NCI-H1048 (cell line): ENCODE results near the gene TNNT2.

Experiments
- DNase-seq: peaks from one replicate; lab custom pipeline; 2025; lab: John Stamatoyannopoulos, UW

The TNNT2 gene

DNA sequence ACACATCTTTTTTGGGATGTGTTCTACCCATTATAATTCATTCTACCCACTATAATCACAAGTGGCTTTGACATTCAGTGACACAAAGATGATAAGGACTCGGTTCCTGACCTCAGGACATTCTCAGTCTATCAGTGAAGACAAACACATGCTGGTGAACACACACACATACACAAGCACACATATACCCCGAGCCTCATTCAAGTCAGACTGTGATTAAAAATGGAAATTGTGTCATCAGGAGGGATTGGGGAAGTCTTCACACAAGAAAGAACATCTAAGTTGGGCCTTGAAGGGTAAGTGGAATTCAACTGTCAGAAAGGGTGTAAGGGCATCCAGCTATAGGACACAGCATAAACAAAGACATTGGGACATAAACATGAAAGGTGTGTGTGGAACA lies 24.2 kb upstream of the TNNT2 start:
- DNase-seq: no peak

DNA sequence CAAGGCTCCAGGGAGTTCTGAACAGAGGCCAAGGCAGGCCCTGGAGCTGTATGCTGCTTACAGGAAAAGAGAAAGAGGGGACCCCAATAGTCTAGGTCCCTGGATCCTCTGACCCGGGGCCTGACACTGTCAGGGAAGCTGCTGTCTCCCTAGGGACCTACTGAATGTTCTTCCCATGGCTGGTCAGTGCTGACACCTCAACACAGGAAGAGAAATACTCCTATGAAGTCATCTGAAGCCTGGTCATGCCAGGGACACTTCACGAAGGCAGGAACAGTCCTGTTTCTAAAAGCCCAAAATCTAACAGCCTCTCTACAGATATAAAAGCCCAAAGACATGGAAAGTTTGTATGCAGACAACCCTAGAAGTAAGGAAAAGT lies 23.4 kb upstream of the TNNT2 start:
- no peak for DNase-seq

DNA sequence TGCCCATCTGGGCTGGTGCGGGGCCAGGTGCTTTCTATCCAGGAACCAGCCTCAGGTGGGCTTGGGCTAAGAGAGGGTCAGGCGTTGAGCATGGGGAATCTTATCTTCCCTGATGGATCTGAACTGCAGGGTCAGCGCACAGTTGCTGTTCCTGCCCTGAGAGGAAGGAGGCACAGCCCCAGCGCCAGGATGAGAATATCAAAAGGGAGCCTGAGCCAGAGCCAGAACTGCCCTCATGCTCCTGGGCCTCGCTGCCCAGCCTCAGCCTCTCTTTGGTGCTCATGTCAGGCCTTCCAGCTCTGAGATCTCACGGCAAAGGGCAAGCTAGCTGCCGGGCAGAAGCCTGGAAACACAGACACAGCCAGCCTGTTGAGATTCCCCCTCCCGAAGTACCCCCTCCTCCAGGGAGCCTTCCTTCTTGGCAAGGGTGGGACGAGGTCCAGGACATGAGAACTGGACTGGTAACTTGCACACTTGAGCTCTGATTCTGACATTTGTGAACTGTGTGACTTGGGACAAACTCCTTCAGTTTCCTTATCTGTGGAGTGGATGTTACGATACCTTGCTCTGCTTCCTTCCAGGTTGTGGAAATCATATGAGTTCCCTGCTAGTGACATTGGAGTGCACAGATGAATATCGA lies 22.9 kb upstream of the TNNT2 start:
- DNase-seq: no peak

DNA sequence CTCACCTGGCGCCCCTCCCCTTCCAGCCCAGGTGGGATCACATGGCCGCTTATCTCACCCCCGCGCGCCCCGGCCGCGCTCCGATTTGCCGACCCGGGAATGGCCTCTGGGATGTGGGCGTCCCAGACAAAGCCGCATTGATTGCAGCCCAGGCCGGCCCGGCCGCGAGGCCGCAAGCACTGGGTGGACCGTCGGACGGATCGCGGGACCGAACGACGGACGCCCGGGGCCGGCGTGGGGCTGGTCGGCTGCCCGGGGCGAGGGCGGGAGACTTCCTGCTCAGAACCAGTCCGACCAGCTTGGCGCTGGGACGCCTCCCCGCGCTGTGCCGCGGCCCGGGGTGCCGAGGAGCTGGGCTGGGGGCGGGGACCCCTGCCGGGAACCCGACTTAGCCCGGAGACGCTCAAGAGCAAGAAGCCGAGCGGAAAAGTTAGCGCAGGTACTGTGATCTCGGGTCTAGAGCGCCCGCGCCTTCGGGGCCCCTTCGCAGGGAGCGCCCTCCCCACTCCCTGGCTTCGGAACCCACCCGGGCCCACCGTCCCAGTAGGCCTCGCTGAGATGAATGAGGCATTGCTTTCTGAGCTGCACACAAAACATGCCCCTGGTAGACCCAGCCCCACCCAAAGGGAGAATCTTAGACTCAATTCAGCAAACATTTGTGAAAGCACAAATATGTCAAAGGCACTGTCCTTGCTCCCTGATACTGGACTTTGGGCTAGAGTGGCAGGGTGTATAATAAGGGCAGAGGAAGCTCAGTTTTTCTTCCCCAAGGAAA lies 22.1 kb upstream of the TNNT2 start:
- DNase-seq: peak; percentile 52

DNA sequence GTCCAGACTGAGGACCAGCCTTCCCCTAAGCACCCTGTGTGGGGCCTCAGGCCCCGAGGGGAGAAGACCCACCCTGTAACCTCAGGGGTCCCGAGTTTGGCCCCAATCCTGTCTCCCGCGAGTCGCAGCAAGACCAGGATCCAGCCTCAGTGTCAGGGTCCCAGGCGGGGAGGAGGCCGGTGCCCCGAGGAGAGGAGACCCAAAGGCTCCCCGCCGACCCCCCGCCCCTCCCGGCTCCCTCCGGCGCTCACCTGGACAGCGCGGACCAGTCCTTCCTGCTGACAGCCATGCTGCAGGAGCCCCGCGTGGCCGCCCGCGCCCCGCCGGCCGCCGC lies 21.5 kb upstream of the TNNT2 start, which contains the start of gene LAD1:
Gene LAD1, minus strand, starts transcription at position 307 of the 334 bp plus-strand sequence. Its CDS starts 18 bp downstream, at position 289.
- no peak for DNase-seq

DNA sequence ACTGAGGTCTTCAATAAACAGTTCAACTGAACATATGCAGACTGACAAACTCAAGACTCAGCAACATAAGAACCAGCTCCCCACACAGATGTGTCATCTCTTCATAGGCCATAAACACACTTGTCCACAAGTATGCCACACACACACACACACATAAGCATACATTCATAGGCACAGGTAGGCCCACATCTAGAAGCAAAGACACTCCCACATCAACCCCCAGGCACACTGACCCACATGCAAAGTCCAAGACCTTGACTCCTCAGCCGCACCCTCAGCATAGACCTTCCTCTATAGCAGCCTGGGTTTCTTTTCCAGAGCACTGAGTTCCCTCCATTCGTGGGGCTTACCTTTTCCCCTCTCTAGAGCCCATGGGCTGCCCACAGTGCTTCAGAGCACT lies 20.2 kb upstream of the TNNT2 start:
- no peak for DNase-seq

DNA sequence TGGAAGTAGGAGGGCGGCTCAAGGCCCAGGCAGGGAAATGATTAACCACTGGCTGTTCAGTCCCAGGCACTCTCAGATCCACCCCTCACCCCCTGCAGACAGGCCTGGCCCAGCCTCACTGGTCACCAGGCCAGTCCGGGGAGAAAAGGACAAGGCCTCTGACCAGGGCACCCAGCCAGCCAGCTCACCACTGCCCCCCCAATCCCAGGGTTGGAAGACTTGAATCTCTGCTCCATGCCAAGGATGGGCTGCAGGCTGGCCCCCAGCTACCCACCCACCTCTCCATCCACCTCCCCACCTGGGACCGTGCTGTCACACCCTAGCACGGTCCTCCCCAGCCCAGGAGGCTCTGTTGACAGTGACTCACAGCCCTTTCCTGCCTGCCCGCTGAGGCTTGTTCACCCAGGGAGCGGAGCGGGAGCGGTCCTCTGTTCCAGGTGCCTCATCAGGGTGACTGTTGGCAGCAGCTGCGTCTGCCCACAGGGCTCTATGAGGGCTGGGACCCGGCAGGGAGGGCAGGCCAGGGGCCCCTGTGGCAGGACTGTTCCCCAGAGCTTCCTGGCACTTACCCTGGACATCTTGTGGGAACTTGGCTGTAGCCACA lies 19.5 kb upstream of the TNNT2 start:
- no peak for DNase-seq

DNA sequence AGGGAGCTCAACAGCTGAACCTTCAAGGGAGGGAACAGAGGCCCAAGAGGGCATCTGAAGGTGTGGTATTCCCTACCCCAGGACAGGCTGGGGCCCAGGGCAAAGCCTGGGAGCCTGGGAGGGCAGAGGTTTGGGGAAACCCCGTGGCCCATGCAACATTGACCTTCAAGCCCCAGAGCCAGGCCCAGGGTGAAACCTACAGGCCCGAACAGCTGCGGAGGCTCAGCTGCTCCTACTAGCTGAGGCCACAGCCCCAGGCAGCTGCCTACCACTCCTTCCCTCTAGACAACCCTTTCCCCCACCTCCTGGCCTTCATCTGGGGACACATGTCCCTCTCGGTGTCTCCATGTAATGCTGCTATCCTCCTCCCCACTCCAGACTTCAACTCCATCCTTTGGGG lies 18.5 kb upstream of the TNNT2 start:
- DNase-seq: no peak

DNA sequence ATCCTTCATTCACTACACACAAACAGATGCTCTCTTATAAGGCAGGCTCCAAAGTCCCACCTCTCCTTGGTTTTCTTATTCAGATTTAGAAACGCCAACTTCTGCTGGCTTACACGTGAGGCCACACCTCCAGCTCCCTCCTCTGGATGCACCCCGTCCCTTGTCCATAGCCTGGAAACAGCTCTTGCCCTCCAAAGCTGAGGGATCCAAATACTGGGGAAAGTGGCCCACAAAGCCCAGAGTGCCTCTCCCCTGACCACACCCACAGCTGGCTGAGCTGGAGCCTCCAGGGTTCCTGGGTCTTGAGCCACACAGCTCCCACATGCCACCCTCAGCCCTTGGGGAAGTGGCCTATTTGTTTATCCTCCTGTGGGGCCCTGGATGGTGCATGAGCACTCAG lies 17.1 kb upstream of the TNNT2 start:
- DNase-seq: no peak

DNA sequence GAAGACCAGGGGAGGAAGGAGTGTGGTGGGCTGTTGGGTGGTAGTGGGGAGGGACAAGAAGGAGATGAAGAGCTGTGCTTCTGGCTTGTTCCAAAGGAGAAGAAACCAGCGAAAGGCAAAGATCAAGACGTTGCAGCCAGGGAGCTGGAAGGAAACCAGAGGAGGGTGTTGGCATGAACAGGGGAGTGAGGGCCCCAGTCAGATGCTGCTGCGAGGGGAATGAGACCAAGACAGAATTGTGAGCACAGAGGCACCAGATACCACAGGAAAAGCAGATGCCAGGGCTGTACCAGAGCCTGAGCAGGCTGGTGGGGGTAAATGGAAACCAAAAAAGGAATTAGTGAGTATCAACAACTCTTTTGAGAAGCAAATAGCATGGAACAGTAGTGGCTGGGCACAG lies 15.6 kb upstream of the TNNT2 start:
- no peak for DNase-seq

DNA sequence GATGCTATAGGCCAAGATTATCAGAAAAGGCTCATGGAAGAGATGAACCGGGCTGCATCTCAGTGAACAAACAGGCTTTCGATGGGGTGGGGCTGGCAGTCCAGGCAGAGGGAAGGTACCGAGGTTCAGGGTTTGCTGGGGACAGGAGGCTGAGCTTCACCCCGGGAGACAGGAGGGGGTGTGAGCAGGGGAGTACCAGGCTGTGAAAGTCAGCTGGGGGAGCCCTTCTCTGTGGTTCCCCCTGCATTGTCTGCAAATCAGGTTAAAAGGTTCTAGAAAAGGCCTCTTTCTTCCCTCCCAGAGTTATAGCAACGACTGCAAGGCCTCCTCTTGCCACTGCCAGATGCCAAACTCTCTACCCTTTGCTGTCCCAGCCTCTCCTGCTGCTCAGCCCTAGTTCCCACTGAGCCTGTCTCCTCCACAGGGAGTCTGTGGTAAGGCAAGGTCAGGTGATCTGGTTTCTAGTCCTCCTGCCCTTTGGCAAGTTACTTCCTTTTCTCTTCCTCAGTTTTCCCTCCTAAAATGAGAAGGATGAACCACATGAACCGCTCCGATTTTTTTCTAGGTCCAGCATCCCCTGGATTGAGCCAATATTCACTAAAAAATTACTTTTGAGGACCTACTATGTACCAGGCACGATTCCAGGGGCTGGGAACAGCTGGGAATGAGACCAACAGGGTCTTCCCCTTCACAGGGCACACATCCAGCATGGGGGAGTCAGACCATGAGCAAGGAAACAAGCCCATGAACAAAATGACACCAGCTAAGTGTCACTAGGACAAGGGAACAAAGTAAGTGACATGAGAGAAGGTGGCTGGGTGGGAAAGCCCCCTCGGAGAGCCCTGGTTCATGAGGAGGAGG lies 14.4 kb upstream of the TNNT2 start:
- DNase-seq: no peak

DNA sequence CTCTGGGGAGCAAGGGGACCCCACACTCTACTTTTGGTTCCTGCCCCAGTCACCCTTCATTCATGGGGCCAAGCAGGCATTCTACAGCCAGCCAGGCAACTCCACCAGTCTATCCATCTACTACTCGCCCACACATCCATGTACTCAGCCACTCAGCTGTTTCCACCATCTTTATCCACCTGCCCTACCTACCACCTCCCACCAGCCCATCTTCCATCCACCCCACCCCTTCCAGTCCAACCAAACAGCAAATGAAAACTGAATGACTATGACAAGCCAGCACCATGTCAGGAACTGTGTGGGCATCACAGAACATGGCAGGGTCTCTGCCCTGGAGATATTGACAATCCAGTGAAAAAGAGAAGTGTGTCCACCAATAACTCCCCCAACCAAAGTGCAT lies 13.7 kb upstream of the TNNT2 start:
- DNase-seq: no peak

DNA sequence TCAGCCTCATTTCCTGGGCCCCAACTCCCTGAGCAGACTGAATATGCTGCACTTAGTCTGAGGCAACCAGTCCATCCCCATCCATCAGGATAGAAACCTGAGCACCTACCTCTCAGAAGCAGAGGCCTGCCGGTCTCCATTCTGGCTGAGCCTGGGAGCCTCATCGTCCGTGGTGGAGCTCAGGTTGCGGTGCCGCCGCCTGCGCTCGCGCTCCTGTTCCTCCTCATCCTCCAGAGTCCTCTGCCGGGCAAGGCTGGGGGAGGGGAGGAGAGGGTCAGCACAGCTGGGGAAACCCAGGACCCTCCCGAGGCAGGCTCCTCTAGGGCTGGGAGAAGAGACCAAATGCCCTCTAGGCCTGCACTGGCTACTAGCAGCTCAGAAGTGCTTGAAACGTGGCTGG lies 11.6 kb upstream of the TNNT2 start:
- DNase-seq: no peak

DNA sequence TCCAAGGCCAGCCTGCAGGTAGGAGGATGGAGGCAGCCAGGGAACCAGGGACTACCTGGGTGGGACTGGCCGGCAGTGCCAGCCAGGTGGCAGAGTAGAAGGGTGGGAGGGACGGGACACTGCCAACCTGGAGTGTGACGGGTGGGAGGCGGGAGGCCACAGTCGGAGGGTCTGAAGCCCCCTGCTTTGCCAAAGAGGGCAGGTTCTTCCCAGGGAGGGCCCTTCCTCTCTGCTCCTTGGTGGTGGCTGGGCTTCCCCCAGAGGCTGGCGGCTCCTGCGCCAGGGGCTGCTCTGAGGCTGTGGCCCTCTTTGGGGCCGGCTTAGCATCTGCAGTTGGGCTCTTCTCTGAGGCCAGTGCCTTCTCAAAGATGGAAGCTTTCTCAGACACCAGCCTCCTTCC lies 8.7 kb upstream of the TNNT2 start:
- no peak for DNase-seq

DNA sequence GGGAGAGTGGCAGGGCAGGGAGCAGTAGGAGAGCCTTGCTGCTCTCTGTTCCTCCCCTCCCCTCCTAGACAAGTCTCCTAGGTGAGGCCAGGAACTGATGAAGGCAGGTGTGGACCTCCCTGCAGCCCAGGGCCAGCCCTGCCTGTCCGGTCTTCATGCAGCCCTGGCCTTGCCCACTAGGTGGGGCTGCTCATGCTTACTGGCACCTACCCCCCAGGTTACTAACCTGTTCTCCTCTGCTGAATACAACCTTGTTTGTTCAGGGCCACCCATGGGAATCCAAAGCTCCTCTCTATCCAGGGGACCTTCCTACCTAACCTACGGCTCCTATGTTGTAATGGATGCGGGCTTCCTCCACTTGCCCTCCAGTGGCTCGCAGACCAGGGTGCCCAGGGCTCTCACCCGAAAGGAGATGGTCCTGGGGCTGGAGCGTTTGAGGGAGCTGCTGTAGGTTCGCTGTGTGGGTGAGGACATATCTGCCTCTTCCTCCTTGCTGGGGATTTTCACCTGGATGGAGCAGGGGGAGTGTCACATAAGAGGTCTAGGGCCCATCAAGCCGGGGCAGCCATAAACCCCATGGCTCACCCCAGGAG lies 7.9 kb upstream of the TNNT2 start:
- no peak for DNase-seq

DNA sequence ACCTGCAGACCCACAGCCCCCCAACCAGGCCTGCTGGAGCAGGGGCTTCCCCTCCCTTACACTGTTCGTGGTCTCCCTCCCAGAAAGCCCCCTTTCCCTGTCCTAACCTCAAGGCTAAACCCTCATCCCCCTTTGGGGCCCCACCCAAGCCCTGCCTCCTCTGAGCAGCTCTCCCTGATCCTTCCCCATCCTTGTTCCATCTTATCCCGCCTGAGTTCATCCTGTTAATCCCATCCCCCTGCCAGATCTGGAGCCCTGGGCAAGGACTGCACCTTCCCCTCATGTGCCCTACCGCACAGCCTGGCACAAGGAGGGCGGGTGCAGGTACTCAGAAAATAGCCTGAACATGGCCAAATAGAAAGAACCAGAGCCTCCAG lies 6.9 kb upstream of the TNNT2 start:
- DNase-seq: no peak

DNA sequence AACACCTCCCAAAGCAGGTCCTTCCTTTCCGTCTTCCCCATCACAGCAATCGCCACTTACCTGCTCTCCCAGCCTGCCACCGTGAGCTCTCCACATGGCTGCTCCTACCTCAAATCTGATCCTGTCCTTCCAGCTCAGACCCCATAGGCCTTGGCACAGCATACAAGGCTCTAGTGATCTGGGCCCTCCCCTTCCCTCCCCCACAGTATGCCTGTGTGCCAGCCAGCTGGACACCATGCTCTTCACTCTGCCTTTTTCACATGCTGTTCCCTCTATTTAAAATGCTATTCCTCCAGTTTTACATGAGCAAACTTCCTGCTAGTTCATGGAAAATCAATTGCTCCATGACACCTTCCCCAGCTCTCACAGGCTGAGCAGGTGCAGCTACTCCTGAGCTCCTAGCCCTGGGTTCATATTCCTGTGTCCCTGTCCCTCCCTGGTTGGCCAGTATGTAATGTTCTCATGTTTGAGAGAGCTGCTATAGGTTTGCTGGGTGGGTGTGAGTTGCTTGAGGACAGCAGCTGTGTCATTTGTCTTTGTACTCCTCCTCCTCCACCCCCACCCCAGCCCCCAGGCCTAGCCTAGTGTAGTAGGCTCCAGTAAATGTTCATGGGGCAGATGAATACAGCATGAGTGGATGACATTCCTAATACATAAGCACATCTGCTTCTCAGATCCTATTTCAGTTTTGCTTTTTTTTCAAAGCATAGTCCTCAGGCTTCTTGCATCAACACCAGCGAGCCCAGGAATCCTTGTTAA lies 6.3 kb upstream of the TNNT2 start:
- no peak for DNase-seq

DNA sequence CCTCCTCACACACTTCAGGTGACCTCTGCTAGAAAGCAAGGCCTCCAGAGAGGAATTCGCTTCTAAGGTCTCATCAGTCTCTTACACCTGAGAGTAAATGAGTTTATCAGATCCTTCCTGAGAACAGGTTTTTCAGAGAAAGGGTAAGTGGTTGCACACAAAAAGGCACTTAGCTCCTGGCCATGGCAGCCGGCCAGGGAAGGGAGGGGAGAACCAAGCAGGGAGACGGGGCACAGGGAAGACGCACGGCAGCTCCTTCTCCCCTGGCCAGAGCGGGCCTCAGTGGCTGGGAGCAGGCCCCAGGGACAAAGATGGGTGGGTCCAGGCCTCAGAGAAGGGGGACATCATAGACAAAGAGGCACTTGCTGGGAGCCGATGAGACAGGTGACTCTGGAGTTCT lies 3.6 kb upstream of the TNNT2 start:
- no peak for DNase-seq

DNA sequence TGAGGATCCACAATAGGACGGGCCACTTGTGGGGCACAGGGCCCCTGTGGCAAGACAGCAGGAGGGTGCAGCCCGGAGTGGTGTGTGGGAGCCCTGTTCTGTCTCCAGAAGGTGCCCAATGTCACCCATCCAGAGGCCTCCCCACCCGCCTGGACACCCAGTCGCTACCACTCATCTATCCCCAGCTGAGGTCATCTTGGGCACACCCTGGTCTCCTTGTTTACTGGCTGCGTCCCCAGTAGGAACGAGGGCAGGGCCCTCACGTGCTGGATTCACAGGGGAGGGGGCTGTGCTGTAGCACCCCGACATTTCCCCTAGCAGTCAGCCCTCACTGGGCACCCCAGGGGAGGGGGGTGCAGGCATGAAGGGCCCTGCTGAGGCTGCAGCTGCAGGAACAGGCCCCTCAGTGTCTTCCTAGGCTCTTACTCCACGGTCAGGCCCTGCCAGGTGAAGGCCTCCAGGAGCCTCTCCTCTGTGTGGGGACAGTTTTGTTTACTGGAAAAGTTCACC lies 2.3 kb upstream of the TNNT2 start:
- no peak for DNase-seq

DNA sequence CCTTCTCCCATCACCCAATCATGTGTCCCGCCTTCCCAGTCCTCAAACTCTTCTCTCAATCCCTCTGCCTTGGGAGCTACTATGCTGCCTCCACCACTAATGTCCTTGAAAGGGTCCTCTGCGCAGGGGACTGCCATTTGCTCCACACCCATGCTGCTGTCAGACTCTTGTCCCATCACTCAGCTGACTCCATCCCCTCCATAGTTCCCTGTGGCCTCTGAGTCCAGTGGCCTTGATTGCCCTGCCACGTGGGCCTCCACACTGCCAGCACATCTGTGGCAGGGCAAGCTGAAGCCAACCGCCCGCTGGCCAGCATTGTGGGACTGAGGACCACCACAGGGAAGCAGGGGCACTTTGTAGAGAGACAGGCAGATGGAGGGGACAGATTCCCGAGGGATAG lies 1.3 kb upstream of the TNNT2 start:
- DNase-seq: no peak
